ENCODE results near the gene PKDREJ. TPM values are rescaled to one million over a fixed set of nuclear protein-coding genes. Genes with fewer than 3 reads are reported as not detected.

Gene PKDREJ
- total RNA-seq, 1 experiment from 2014 or later: not detected

DNA sequence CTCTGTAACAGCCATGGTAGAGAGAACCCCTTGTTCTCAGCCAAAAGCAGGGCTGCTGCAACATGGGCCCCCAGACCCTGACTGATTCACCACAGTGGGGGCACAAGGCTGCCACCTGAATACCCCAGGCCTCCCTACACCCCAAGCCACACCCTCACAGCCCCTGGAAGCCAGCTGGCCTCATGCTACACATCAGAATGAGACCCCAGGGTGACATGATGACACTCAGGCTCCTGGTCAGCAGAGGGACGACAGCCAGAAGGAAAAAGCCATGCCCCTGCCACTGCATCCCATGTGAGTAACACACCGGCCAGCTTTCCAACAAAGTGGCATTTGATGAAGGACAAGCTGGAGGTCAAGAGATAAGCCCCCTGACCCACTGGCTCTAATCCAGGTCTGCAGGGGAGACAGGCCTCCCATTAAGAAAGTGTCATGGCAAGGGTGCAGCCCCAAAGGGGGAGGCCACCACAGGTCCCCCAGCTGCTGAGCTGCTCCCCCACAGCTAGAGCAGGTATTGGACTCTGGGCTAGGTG is 15.6 kb downstream of the PKDREJ start:
- no peaks in the 10 kb centered on the region for H3K27me3 ChIP-seq (ENCODE audit: insufficient read depth, low read length)
- RAD21 ChIA-PET (ENCODE audit: low non-redundant PET in 1 of 2, low total read pairs in 2 of 2, uncharacterized antibody in 2 of 2, unreplicated experiment in 2 of 2): no interaction called here
- no peaks in the 10 kb centered on the region for H3K9me2 ChIP-seq (ENCODE audit: insufficient read depth)
- no peak overlapping the region for H2AFZ ChIP-seq (ENCODE audit: low read depth, low read length, poor library complexity, severe bottlenecking)
- H3K79me2 ChIP-seq (ENCODE audit: insufficient read depth, low read length): peaks cover 20% of the 10 kb centered on the region
- H3K9ac ChIP-seq (ENCODE audit: low read length): no peak overlapping the region
- ATAC-seq: no peak
- no peaks in the 10 kb centered on the region for H4K20me1 ChIP-seq (ENCODE audit: insufficient read depth)
- H3K4me2 ChIP-seq (ENCODE audit: low read length): no peak overlapping the region
- no peak overlapping the region for H3K4me3 ChIP-seq (replicated peaks in 1 of 2; ENCODE audit: low read depth in 1 of 2, low read length in 2 of 2)
- TF ChIP-seq, protein P1, sequence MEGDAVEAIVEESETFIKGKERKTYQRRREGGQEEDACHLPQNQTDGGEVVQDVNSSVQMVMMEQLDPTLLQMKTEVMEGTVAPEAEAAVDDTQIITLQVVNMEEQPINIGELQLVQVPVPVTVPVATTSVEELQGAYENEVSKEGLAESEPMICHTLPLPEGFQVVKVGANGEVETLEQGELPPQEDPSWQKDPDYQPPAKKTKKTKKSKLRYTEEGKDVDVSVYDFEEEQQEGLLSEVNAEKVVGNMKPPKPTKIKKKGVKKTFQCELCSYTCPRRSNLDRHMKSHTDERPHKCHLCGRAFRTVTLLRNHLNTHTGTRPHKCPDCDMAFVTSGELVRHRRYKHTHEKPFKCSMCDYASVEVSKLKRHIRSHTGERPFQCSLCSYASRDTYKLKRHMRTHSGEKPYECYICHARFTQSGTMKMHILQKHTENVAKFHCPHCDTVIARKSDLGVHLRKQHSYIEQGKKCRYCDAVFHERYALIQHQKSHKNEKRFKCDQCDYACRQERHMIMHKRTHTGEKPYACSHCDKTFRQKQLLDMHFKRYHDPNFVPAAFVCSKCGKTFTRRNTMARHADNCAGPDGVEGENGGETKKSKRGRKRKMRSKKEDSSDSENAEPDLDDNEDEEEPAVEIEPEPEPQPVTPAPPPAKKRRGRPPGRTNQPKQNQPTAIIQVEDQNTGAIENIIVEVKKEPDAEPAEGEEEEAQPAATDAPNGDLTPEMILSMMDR (IDR thresholded peaks at IDR 0.05 in 2 of 3, conservative IDR thresholded peaks at IDR 0.05 in 1 of 3; ENCODE audit: borderline replicate concordance in 1 of 3, insufficient read depth in 1 of 3, low read depth in 2 of 3, low read length in 2 of 3): no peak
- TF ChIP-seq POLR2A (IDR thresholded peaks at IDR 0.05; ENCODE audit: borderline replicate concordance, extremely low read depth, insufficient read depth, insufficient read length): no peak
- no peak for TF ChIP-seq SIN3A (IDR thresholded peaks at IDR 0.05; ENCODE audit: low read depth)
- TF ChIP-seq ZNF274 (IDR thresholded peaks at IDR 0.05; ENCODE audit: low read depth, low read length): no peak
- no peak for TF ChIP-seq FOSL1 (IDR thresholded peaks at IDR 0.05; ENCODE audit: low read depth)
- TF ChIP-seq ZFX (IDR thresholded peaks at IDR 0.05): no peak
- TF ChIP-seq YY1 (IDR thresholded peaks at IDR 0.05; ENCODE audit: extremely low read depth, insufficient replicate concordance, low read depth, low read length): no peak
- TF ChIP-seq SRF (IDR thresholded peaks at IDR 0.05; ENCODE audit: low read depth): no peak
- no peak for TF ChIP-seq ZBTB33 (IDR thresholded peaks at IDR 0.05; ENCODE audit: extremely low read depth, insufficient replicate concordance, low read length)
- no peak for TF ChIP-seq EZH2 (IDR thresholded peaks at IDR 0.05)
- intact Hi-C loops (cut with micrococcal nuclease): loop anchor here (10.0 kb wide), 1 partner anchor 93 kb away; the partner anchor contains the start of gene PPARA
- peaks cover 5 to 20% of the 10 kb centered on the region in 2 experiments; a peak in 3 of 4 replicates for H3K4me1 ChIP-seq (ENCODE audit: control insufficient read depth in 1 of 2, insufficient read depth in 2 of 2, low read length in 2 of 2)
- POLR2A ChIA-PET: no interaction called here
- no peaks in the 10 kb centered on the region for H3K36me3 ChIP-seq (ENCODE audit: control insufficient read depth in 1 of 2, insufficient read depth in 2 of 2, low read length in 2 of 2)
- CTCF ChIA-PET: no interaction called here
- no TSS peak for BruUV-seq (replicated peaks)
- DNase-seq (ENCODE audit: low read depth, low spot score): no peak
- H3K9me3 ChIP-seq (ENCODE audit: control insufficient read depth in 1 of 2, insufficient read depth in 1 of 2, low read depth in 1 of 2, low read length in 2 of 2): no peaks in the 10 kb centered on the region
- H3K27ac ChIP-seq (ENCODE audit: low read depth, low read length): no peak overlapping the region
